NCI-H2227 treated with DMSO at 0.1 percent for 48 hours (cell line): ENCODE measurements around the gene NDUFA6.

Source experiments
- DNase-seq: peaks from one replicate; lab custom pipeline; 2025; lab: John Stamatoyannopoulos, UW

NDUFA6 gene

DNA sequence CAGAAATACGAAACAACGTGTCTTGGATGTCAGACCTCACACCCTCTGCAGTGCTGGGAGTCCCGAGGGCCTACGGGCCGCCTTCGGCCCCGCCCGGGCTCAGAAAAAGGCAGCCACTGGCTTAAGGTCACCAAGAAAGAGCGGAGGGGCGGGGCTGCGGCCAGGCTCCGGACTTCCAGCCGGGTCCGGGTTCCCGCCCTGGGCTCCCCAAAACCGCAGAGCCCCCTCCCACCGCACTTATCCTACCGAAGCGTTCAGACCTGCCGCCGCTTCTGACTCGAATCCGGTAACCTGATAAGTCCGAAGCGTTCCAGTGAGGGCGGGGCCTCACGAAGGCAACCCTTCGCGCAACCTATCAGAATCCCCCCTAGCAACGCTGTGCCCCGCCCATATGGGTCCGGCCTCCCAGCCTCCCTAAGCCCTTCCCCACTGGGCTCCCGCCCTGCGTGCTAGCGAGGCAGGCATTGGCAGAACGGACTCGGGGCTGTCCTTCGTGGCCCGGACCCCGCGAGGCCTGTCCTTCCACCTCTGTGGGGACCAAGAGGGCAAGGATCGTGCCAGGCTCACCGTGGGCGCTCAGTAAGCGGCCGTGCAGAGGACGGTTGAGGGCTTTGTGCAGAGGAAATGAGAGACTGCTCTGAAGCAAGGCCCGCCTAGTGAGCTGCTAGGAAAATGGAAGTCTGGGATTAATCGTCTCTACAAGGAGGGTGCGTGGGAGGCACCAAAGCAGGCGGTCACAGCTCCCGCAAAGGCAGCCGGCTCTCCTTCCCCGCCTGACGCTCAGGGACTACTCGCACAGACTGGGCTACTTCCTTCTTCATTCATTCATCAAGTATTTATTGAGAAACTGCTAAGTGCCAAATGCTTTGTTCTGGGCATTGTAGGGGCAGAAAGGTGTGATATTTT is 19.8 kb downstream of the NDUFA6 start, which contains the start of gene NAGA:
NAGA (minus strand) TSS at position 296 of the 906 bp plus-strand sequence. CDS start 515 bp downstream, outside the sequence.
- DNase-seq, result peak; percentile 86

GRCh38 chr22:42069801-42070516 is 20.6 kb downstream of the NDUFA6 start:
- DNase-seq, result no peak

DNA sequence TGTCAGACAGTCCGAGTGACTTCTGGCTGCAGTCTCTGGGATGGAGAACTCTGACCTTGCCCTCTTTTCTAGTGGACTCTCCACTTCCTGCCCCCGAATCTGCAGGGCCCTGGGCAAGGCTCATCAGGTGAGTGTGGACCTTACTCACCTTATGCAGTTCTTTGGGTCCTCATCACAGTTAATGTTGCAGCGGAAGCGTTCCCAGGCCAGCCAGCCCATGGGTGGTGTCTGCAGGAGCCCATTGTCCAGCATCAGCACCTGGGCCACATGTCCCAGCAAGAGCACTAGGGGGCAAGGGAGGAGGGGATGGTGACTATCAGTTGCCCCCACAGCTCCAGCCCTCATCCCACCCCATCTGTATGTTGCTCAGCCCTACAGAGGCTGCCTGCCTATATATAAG is 22.3 kb downstream of the NDUFA6 start:
- no peak for DNase-seq

DNA sequence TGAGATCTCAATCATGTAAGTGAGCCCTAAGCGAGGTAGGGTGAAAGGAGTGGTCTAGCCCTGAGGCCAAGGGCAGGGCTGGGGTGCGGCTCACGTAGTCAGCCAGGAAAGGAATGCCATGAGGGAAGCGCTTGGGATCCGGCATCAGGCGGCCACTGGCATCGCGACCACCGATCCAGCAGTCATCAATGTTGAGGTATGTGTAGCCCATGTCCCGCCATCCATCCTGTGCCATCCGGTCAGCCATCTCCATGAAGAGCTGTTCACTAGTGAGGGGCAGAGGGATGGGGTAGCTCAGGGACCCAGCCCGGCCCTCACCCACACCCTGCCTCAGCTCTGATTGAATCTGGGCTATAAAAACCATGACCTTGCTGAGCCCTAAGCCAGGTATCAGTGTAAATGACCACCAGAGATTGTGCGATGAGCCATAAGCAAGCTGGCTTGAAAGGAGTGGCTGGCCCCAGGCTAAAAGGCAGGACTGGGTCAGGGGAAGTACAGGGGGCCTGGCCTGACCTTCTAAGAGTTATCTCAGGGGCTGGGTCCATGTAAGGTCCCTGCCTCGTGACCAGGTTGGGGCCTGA is 22.8 kb downstream of the NDUFA6 start:
- no peak for DNase-seq

DNA sequence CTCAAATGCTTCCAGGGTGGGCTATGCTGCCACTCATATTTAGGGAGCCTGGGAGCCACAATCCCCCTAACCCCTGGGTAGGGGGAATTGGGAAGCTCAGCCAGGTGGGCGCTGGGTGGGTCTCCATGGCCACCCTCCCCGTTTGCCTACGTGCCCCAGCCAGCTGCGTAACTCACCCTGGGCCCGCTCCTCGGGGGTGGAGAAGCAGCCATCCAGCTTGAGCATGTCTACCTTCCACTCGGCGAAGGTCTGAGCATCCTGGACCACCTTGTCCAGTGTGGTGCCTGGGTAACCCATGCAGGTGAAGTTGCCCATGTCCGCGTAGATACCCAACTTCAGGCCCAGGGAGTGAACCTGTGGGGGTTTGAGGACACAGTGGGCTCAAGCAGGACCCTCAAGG is 23.6 kb downstream of the NDUFA6 start:
- DNase-seq, result no peak

- DNase-seq, result no peak
These were observed 24.3 kb downstream of the NDUFA6 start for GRCh38 chr22:42066126-42066761.

GRCh38 chr22:42065438-42066125 is 25.0 kb downstream of the NDUFA6 start:
- no peak for DNase-seq

GRCh38 chr22:42064629-42065028 is 25.9 kb downstream of the NDUFA6 start:
- no peak for DNase-seq

GRCh38 chr22:42062506-42063170 is 27.9 kb downstream of the NDUFA6 start:
- no peak for DNase-seq

DNA sequence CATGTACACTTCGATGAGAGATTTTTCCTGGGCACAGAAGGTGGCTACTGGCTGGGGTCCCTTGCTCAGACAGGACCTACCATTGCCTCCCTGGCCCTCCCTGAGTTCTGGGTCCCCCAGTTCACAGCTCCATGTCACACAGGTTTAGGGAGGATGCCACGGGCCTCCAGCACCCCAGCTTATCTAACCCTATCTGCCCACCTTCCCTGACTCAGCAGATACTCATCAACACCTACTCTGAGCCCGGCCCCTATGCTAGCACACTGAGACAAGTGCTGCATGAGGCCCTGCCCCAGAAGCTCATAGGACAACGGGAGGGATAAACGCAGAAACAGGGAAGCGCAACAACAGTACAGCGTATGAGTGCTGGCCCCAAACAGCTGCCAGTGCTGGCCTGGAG is 29.5 kb downstream of the NDUFA6 start:
- DNase-seq, result no peak

- DNase-seq, result no peak
These were observed 30.1 kb downstream of the NDUFA6 start for GRCh38 chr22:42060489-42060888.

- no peak for DNase-seq
These were observed 33.6 kb downstream of the NDUFA6 start for GRCh38 chr22:42056757-42057511.

- DNase-seq, result no peak
These were observed 37.8 kb downstream of the NDUFA6 start for GRCh38 chr22:42052765-42053164.

DNA sequence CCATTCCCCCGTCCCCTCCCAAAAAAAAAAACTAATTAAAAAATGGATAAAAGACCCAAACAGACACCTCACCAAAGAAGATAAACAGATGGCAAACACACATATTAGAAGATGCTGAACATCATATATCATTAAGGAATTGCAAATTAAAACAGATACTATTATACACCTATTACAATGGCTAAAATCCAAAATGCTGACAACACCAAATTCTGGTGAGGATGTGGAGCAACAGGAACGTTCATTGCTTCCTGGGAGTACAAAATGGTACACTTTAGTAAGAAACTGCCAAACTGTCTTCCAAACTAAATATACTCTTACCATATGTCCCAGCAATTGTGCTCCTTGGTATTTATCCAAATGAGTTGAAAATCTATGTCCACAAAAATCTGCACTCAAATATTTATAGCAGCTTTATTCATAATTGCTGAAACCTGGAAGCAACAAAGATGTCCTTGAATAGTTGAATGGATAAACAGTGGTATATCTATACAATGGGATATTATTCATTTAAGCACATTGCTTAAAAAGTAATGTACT is 39.9 kb downstream of the NDUFA6 start:
- no peak for DNase-seq

DNA sequence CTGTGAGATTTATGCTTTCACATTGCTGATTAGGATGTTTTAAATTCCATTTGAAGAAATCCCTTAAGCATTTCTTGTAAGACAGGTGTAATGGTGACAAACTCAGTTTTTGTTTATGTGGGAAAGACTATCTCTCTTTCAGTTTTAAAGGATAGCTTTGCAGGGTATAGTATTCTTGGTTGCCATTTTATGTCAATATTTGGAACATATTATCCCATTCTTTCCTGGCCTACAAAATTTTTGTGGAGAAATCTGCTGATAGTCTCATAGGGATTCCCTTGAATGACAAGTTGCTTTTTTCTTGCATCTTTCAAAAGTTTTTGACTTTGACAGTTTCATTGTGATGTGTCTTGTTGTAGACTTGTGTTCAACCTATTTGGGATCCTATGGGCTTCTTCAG is 48.8 kb downstream of the NDUFA6 start:
- no peak for DNase-seq

- no peak for DNase-seq
These were observed 51.3 kb downstream of the NDUFA6 start for GRCh38 chr22:42039271-42039670.
